Endothelial cell of umbilical vein (primary cell): Measurements from ENCODE around the gene APOF.

Source experiments
- EZH2 ChIP-seq: IDR thresholded peaks from 2 replicates; pipeline ENCODE4 v1.6.1; 2012; ENCODE audit warnings: borderline replicate concordance, low read depth, mild to moderate bottlenecking, moderate library complexity, low read length, inconsistent platforms; ENCODE audit not compliant: severe bottlenecking
- TF ChIP-seq, protein P1 (sequence below), 2 donors: IDR thresholded peaks; 1 replicate in 1 of 2; 2 replicates in 1 of 2; pipeline ENCODE4 v1.5.1; 2011; ENCODE audit warnings: low read length in 2 of 2, mild to moderate bottlenecking in 2 of 2, moderate library complexity in 2 of 2, control low read depth in 1 of 2, inconsistent platforms in 1 of 2, low read depth in 1 of 2; ENCODE audit not compliant: insufficient read depth in 1 of 2; ENCODE audit errors: extremely low read depth in 1 of 2

DNA sequence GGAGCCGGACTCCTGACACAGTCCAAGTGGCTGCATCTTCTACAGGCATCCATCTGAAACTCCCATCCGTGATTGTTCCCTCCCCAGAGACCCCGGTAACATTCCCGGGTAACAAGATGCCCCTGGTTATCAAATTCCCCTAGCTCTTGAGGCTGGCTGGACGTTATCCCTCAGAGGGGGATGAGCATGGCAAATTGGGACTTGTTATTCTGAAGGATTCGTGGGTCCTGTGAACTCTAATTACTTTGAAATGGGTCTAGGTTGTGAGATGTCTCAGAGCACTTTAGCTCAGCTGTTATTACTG is 28.2 kb downstream of the APOF start:
- TF ChIP-seq EZH2, result no peak
- TF ChIP-seq, protein P1, sequence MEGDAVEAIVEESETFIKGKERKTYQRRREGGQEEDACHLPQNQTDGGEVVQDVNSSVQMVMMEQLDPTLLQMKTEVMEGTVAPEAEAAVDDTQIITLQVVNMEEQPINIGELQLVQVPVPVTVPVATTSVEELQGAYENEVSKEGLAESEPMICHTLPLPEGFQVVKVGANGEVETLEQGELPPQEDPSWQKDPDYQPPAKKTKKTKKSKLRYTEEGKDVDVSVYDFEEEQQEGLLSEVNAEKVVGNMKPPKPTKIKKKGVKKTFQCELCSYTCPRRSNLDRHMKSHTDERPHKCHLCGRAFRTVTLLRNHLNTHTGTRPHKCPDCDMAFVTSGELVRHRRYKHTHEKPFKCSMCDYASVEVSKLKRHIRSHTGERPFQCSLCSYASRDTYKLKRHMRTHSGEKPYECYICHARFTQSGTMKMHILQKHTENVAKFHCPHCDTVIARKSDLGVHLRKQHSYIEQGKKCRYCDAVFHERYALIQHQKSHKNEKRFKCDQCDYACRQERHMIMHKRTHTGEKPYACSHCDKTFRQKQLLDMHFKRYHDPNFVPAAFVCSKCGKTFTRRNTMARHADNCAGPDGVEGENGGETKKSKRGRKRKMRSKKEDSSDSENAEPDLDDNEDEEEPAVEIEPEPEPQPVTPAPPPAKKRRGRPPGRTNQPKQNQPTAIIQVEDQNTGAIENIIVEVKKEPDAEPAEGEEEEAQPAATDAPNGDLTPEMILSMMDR (IDR thresholded peaks at IDR 0.05; ENCODE audit: extremely low read depth in 1 of 2, insufficient read depth in 1 of 2, low read depth in 1 of 2, low read length in 2 of 2), result no peak
